ENCODE results near the gene LMF1. TPM values are rescaled to one million over a fixed set of nuclear protein-coding genes. Genes with fewer than 3 reads are reported as not detected.

The LMF1 gene
- total and polyA plus RNA-seq, 2 of the 4 experiments (the other 2 are of a cell fraction): 7.7 to 13.1 TPM

DNA sequence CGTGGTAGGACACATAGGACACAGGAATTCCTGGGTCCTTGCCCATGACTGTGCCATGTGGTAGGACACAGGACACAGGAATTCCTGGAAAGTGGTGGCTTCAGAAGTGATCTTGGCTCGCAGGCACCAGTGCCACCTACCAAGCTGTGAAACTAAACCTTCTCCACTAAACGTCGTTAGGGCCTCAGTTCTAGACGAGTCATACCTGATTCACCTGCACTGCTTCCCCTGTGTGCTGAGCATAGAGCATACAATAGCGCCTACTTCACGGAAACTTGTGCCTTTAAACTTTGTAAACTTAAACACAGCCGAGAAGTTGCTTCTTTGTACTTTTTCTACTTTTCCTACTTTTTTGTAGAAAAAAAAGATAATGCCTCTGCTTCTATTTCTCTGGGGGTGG, 15.6 kb upstream of the LMF1 start:
- Histone ChIP-seq H3K4me2 (ENCODE audit: low read depth, low read length) (no peak overlapping the region), H4K20me1 (ENCODE audit: insufficient read depth, low read length) (no peaks in the 10 kb centered on the region), H3K27me3 (ENCODE audit: control insufficient read depth, insufficient read depth, low read length) (peaks cover 76% of the 10 kb centered on the region), H3K27ac (ENCODE audit: insufficient read depth, low read length) (no peak overlapping the region), H2AFZ (replicated peaks; ENCODE audit: low read length, poor library complexity) (no peak overlapping the region), H3K79me1 (ENCODE audit: low read depth in 1 of 2, low read length in 2 of 2) (no peaks in the 10 kb centered on the region), H2AK5ac (ENCODE audit: low read depth, low read length) (no peak overlapping the region), H2BK5ac (ENCODE audit: low read depth, low read length, poor library complexity, severe bottlenecking) (no peak overlapping the region), H3K9me1 (ENCODE audit: insufficient read depth, low read length) (no peaks in the 10 kb centered on the region), H3K4me3 (ENCODE audit: insufficient read depth, low read depth, low read length) (no peak overlapping the region), H2BK15ac (ENCODE audit: low read depth, low read length) (no peak overlapping the region), H4K8ac (ENCODE audit: low read depth in 2 of 2, low read length in 2 of 2) (no peak overlapping the region), H4K91ac (ENCODE audit: insufficient read depth, low read depth, low read length) (no peak overlapping the region), H3K23ac (ENCODE audit: low read depth, low read length) (no peak overlapping the region), H3K4me1 (ENCODE audit: control insufficient read depth, insufficient read depth, low read length) (no peaks in the 10 kb centered on the region), H3K9ac (ENCODE audit: low read depth, low read length) (no peak overlapping the region), H3K56ac (ENCODE audit: extremely low read depth, insufficient read depth, low read length) (no peak overlapping the region), H2AK9ac (replicated peaks; ENCODE audit: low read depth, low read length, poor library complexity) (no peak overlapping the region), H2BK20ac (ENCODE audit: low read depth, low read length) (no peak overlapping the region), H4K5ac (ENCODE audit: low read depth, low read length) (no peak overlapping the region), H3K14ac (replicated peaks; ENCODE audit: low read depth, low read length) (no peak overlapping the region), H3K4ac (ENCODE audit: low read depth, low read length) (no peak overlapping the region), H3K18ac (ENCODE audit: low read depth, low read length) (no peak overlapping the region), H3K9me3 (ENCODE audit: control insufficient read depth, insufficient read depth, low read length) (no peaks in the 10 kb centered on the region), H3K36me3 (ENCODE audit: control insufficient read depth, insufficient read depth, low read length) (no peaks in the 10 kb centered on the region), H2BK120ac (ENCODE audit: low read depth, low read length) (no peak overlapping the region)
- no TSS peak for BruUV-seq (replicated peaks)
- ATAC-seq (ENCODE audit: low read depth) (no peak), DNase-seq (no peak)
- 49% methylated on average over 4 of the region's 8 CpGs; no CpG with 5 or more reads in 1 of the 2 experiments for WGBS, 2 experiments (ENCODE audit: extremely low coverage in 2 of 2, insufficient read length in 1 of 2)
- CTCF ChIA-PET: no interaction called here
- intact Hi-C loops (cut with micrococcal nuclease) (no loop called here), dilution Hi-C loops (cut with HindIII; ENCODE audit: low sequenced_read_pairs, unreplicated experiment) (no loop called here), in situ Hi-C loops (cut with MboI; ENCODE audit: low sequenced_read_pairs) (no loop called here)
- TF ChIP-seq MXI1 (IDR thresholded peaks at IDR 0.05; ENCODE audit: borderline replicate concordance, low read depth, low read length) (no peak), MAFK (IDR thresholded peaks at IDR 0.05; ENCODE audit: low read depth, low read length) (no peak), MAZ (IDR thresholded peaks at IDR 0.05; ENCODE audit: borderline replicate concordance, low read depth, low read length) (no peak), FOS (IDR thresholded peaks at IDR 0.05; ENCODE audit: low read depth, low read length) (no peak), RFX5 (IDR thresholded peaks at IDR 0.05; ENCODE audit: low read depth, low read length) (no peak), CEBPB (IDR thresholded peaks at IDR 0.05; ENCODE audit: low read depth, low read length) (no peak), POLR2A (IDR thresholded peaks at IDR 0.05; ENCODE audit: low read depth, low read length) (no peak), BHLHE40 (IDR thresholded peaks at IDR 0.05; ENCODE audit: low read depth, low read length) (no peak), USF2 (IDR thresholded peaks at IDR 0.05; ENCODE audit: low read depth, low read length) (no peak), NFE2L2 (IDR thresholded peaks at IDR 0.05; ENCODE audit: low read depth, low read length) (no peak), ELK1 (IDR thresholded peaks at IDR 0.05; ENCODE audit: borderline replicate concordance, low read depth, low read length) (no peak), RAD21 (IDR thresholded peaks at IDR 0.05; ENCODE audit: low read length) (no peak), SMC3 (IDR thresholded peaks at IDR 0.05; ENCODE audit: low read depth, low read length) (no peak), RCOR1 (IDR thresholded peaks at IDR 0.05; ENCODE audit: insufficient replicate concordance, low read length) (no peak), CHD1 (IDR thresholded peaks at IDR 0.05; ENCODE audit: low read depth, low read length) (no peak)
- TF ChIP-seq, protein P1, sequence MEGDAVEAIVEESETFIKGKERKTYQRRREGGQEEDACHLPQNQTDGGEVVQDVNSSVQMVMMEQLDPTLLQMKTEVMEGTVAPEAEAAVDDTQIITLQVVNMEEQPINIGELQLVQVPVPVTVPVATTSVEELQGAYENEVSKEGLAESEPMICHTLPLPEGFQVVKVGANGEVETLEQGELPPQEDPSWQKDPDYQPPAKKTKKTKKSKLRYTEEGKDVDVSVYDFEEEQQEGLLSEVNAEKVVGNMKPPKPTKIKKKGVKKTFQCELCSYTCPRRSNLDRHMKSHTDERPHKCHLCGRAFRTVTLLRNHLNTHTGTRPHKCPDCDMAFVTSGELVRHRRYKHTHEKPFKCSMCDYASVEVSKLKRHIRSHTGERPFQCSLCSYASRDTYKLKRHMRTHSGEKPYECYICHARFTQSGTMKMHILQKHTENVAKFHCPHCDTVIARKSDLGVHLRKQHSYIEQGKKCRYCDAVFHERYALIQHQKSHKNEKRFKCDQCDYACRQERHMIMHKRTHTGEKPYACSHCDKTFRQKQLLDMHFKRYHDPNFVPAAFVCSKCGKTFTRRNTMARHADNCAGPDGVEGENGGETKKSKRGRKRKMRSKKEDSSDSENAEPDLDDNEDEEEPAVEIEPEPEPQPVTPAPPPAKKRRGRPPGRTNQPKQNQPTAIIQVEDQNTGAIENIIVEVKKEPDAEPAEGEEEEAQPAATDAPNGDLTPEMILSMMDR (conservative IDR thresholded peaks at IDR 0.05; ENCODE audit: low read depth, low read length): no peak
- POLR2A ChIA-PET (ENCODE audit: unreplicated experiment): no interaction called here
